ENCODE results near the gene RFESD. TPM values are rescaled to one million over a fixed set of nuclear protein-coding genes. Genes with fewer than 3 reads are reported as not detected.
A peak's percentile ranks its signal among the peaks of the same experiment; 100 is the strongest.

The RFESD gene
- polyA plus RNA-seq, 1 of the 3 experiments (the other 2 are of a cell fraction) = 1.8 TPM

- Histone ChIP-seq H3K4me1 (ENCODE audit: control insufficient read depth in 1 of 2, insufficient read depth in 2 of 2, low read depth in 1 of 2, low read length in 1 of 2) (no peaks in the 10 kb centered on the region; a peak in 1 of 4 replicates), H3K36me3 (replicated peaks in 1 of 2; ENCODE audit: control insufficient read depth in 1 of 2, insufficient read depth in 2 of 2, low read length in 1 of 2) (no peaks in the 10 kb centered on the region), H3K4me2 (no peak overlapping the region), H3K4me3 (ENCODE audit: low read depth in 2 of 2, low read length in 1 of 2) (no peak overlapping the region), H3K27ac (ENCODE audit: low read depth in 2 of 2, low read length in 1 of 2) (no peak overlapping the region), H2AFZ (ENCODE audit: low read depth) (no peak overlapping the region), H3F3A (replicated peaks; ENCODE audit: insufficient read depth) (no peaks in the 10 kb centered on the region), H4K20me1 (ENCODE audit: insufficient read depth) (no peaks in the 10 kb centered on the region), H3K9me3 (no peaks in the 10 kb centered on the region), H3K9me2 (no peaks in the 10 kb centered on the region), H3K9ac (no peak overlapping the region), H3K79me2 (ENCODE audit: insufficient read depth) (no peaks in the 10 kb centered on the region), H3K27me3 (ENCODE audit: insufficient read depth) (no peaks in the 10 kb centered on the region)
- ChIA-PET POLR2A (no interaction called here), CTCF (interaction anchor here (0.6 kb wide), 1 partner anchor 156 kb away, joined by 3 read pairs; no protein-coding TSS in a partner anchor)
- TF ChIP-seq CHD2 (IDR thresholded peaks at IDR 0.05; ENCODE audit: low read length, partially characterized antibody) = no peak
- TF ChIP-seq, protein P1, sequence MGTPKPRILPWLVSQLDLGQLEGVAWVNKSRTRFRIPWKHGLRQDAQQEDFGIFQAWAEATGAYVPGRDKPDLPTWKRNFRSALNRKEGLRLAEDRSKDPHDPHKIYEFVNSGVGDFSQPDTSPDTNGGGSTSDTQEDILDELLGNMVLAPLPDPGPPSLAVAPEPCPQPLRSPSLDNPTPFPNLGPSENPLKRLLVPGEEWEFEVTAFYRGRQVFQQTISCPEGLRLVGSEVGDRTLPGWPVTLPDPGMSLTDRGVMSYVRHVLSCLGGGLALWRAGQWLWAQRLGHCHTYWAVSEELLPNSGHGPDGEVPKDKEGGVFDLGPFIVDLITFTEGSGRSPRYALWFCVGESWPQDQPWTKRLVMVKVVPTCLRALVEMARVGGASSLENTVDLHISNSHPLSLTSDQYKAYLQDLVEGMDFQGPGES (IDR thresholded peaks at IDR 0.05; ENCODE audit: low read depth, low read length) = no peak
- TF ChIP-seq MEF2A (IDR thresholded peaks at IDR 0.05; ENCODE audit: borderline replicate concordance, low read depth) = no peak
- no peak for TF ChIP-seq FOXM1 (IDR thresholded peaks at IDR 0.05; ENCODE audit: low read depth)
- no peak for TF ChIP-seq RFX5 (IDR thresholded peaks at IDR 0.05; ENCODE audit: low read length)
- TF ChIP-seq MAX (IDR thresholded peaks at IDR 0.05; ENCODE audit: low read depth) = no peak
- no peak for TF ChIP-seq GATA2 (CRISPR knock-in tag; IDR thresholded peaks at IDR 0.05)
- DNase-seq = no peak
Measured at GRCh38 chr5:95690333-95690732, 43.8 kb downstream of the RFESD start.

DNA sequence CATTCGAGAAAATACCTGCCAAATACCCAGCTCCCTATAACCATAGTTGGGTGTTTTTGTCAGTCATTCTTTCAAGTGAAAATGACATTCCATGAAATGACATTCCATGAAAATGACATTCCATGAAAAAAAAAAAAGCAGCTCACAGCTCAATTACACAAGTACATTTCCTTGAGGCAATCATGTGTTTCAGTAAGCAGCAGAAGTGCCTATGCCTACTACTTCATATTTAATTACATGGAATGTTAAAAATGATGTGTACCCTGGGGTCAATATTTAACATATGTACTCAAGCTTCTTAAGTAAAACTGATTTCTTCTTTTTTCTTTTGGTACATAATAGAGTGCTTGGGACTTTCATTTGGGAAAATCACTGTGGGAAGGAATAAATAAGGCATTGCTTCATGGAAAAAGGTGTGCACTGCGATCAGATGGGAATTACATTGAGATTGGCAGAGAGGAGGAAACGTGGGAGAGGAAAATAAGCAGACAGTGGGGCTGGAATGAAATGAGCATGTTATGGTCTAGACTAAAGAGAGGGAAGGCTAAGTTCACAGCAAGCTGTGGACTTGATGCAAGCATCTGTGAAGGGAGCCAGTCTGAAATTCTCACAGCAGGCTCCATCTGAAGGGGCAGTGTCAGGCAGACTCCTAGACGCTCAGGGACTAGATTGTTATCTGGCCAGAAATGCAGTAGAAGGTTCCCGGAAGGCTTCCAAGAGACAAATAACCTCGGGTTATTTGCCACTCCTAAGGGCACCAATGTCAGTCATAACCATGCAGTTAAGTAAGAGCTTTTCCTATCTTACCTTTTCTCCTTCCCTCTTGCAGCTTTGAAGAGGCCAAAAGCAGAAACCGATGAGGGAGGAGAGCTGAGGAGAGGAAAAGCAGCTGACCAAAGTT, 51.5 kb downstream of the RFESD start:
- H2AFZ ChIP-seq (ENCODE audit: low read depth) = peak overlapping the region; percentile 16

More for the DNA sequence above, 51.5 kb downstream of the RFESD start:
- Histone ChIP-seq H3K27me3 (ENCODE audit: insufficient read depth) (no peaks in the 10 kb centered on the region), H4K20me1 (ENCODE audit: insufficient read depth) (no peaks in the 10 kb centered on the region), H3K4me1 (ENCODE audit: control insufficient read depth in 1 of 2, insufficient read depth in 2 of 2, low read depth in 1 of 2, low read length in 1 of 2) (peaks cover 0 to 5% of the 10 kb centered on the region in 2 experiments; a peak in 2 of 4 replicates), H3K4me3 (ENCODE audit: low read depth in 2 of 2, low read length in 1 of 2) (no peak overlapping the region), H3K4me2 (no peak overlapping the region), H3K9me3 (no peaks in the 10 kb centered on the region; the same call in 1 of the 2 replicates), H3F3A (replicated peaks; ENCODE audit: insufficient read depth) (no peaks in the 10 kb centered on the region), H3K79me2 (ENCODE audit: insufficient read depth) (no peaks in the 10 kb centered on the region), H3K36me3 (replicated peaks in 1 of 2; ENCODE audit: control insufficient read depth in 1 of 2, insufficient read depth in 2 of 2, low read length in 1 of 2) (no peaks in the 10 kb centered on the region), H3K9me2 (no peaks in the 10 kb centered on the region), H3K9ac (no peak overlapping the region), H3K27ac (ENCODE audit: low read depth in 2 of 2, low read length in 1 of 2) (no peak overlapping the region)
- TF ChIP-seq GATA2 (CRISPR knock-in tag; IDR thresholded peaks at IDR 0.05) = peak; percentile 31; the same call in 1 of the 2 replicates
- TF ChIP-seq NRF1 (IDR thresholded peaks at IDR 0.05; ENCODE audit: low read depth, low read length) = no peak
- WGBS (ENCODE audit: low lambda C conversion rate) = 41% methylated on average over 6 of the region's 7 CpGs
- CTCF ChIA-PET = interaction anchor here (1.1 to 2.8 kb wide), 4 partner anchors 24 to 84 kb away, joined by 3 to 14 read pairs (median 5); no protein-coding TSS in a partner anchor
- peak; percentile 15 for DNase-seq
- POLR2A ChIA-PET = interaction anchor here (0.9 kb wide), 1 partner anchor 32 kb away, joined by 3 read pairs; no protein-coding TSS in a partner anchor
